NT2/D1 (cell line): ENCODE data around the gene PHF24.
"Not testable (repeated sequence)": the region's sequence is repeated elsewhere in the genome, so short reads cannot be mapped to it uniquely, and the experiment has no call there.

Experiments used
- DNase-seq: peaks from one replicate; pipeline ENCODE4 v3.0.0-alpha.2; 2011; ENCODE audit warnings: low read depth, low spot score
- H3K27me3 ChIP-seq: 2 replicates; pipeline ENCODE4 v1.6.0; 2011; ENCODE audit warnings: mild to moderate bottlenecking; ENCODE audit not compliant: insufficient read length, insufficient read depth
- H3K36me3 ChIP-seq: 2 replicates; pipeline ENCODE4 v1.6.1; 2011; ENCODE audit warnings: mild to moderate bottlenecking, low read length, mixed read lengths; ENCODE audit not compliant: insufficient read depth, insufficient read length
- H3K4me1 ChIP-seq: 2 replicates; pipeline ENCODE4 v1.5.1; 2011; ENCODE audit not compliant: insufficient read depth, insufficient read length
- H3K4me3 ChIP-seq: 2 replicates; pipeline ENCODE4 v1.5.1; 2011; ENCODE audit warnings: low read depth; ENCODE audit not compliant: insufficient read length
- H3K9ac ChIP-seq: 2 replicates; pipeline ENCODE4 v1.6.0; 2011; ENCODE audit warnings: low read depth; ENCODE audit not compliant: insufficient read length
- H3K9me3 ChIP-seq: 2 replicates; pipeline ENCODE4 v1.5.1; 2011; ENCODE audit warnings: mild to moderate bottlenecking, low read length; ENCODE audit not compliant: insufficient read depth
- SUZ12 ChIP-seq: IDR thresholded peaks from 2 replicates; pipeline ENCODE4 v1.6.1; 2011; ENCODE audit not compliant: insufficient read length, insufficient read depth; ENCODE audit errors: extremely low read depth
- YY1 ChIP-seq: IDR thresholded peaks from 2 replicates; pipeline ENCODE4 v1.6.1; 2011; ENCODE audit not compliant: insufficient read length, insufficient read depth
- ZNF274 ChIP-seq: IDR thresholded peaks from 2 replicates; pipeline ENCODE4 v1.6.1; 2011; ENCODE audit warnings: mild to moderate bottlenecking, low read depth, low read length

The PHF24 gene

GRCh38 chr9:35001285-35001677, 43.2 kb downstream of the PHF24 start:
- Histone ChIP-seq H3K27me3 (no peaks in the 10 kb centered on the region), H3K9ac (no peak overlapping the region), H3K36me3 (peaks cover 26% of the 10 kb centered on the region), H3K4me3 (no peak overlapping the region), H3K9me3 (no peaks in the 10 kb centered on the region), H3K4me1 (peaks cover 8% of the 10 kb centered on the region)
- DNase-seq: no peak
- TF ChIP-seq YY1 (no peak), SUZ12 (no peak), ZNF274 (no peak)

- Histone ChIP-seq H3K4me1 (peaks cover 8% of the 10 kb centered on the region), H3K9me3 (no peaks in the 10 kb centered on the region), H3K9ac (no peak overlapping the region), H3K4me3 (no peak overlapping the region), H3K27me3 (no peaks in the 10 kb centered on the region), H3K36me3 (peaks cover 19% of the 10 kb centered on the region)
- no peak for TF ChIP-seq SUZ12
- TF ChIP-seq ZNF274: no peak
- TF ChIP-seq YY1: no peak
- DNase-seq: no peak
These were observed 43.9 kb downstream of the PHF24 start for GRCh38 chr9:35001803-35002502.

DNA sequence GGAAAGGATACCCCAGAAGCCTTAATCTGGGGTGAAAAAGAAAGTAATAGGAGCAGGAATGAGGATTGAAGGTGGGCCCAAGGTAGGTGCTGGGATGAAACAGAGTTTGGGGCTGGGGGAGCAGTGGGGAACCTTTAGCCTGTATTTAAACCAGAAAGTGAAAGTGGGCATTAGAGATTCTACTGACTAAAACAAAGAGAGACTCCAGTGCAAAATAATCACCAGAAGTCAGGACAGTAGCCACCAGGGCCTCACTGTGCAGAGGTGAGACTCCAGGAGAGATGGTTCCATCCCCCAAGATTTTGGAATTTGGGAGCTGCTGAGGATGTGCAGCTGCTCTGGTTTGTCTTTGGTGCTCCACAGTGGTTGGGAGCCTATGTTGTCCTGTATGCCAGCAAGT, 44.5 kb downstream of the PHF24 start:
- Histone ChIP-seq H3K27me3 (no peaks in the 10 kb centered on the region), H3K9me3 (no peaks in the 10 kb centered on the region), H3K4me3 (no peak overlapping the region), H3K36me3 (peaks cover 12% of the 10 kb centered on the region), H3K9ac (no peak overlapping the region), H3K4me1 (peaks cover 4% of the 10 kb centered on the region)
- no peak for TF ChIP-seq YY1
- no peak for TF ChIP-seq ZNF274
- no peak for TF ChIP-seq SUZ12
- DNase-seq: no peak

DNA sequence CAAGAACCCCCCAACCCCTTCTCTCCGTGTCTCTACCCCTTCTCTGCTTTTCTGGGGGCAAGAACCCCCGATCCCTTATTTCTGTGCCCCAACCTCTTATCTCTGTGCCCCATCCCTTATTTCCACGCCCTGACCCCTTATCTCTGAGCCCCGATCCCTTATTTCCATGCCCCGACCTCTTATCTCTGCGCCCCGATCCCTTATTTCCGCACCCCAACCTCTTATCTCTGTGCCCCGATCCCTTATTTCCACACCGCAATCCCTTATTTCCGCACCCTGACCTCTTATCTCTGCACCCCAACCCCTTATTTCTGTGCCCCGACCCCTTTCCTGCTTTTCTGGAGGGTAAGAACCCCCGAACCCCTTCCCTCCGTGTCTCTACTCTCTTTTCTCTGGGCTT, 46.2 kb downstream of the PHF24 start:
- not testable (repeated sequence) for H3K36me3 ChIP-seq, H3K4me1 ChIP-seq, H3K9me3 ChIP-seq, H3K27me3 ChIP-seq, H3K9ac ChIP-seq, H3K4me3 ChIP-seq, DNase-seq

GRCh38 chr9:35010351-35010958, 52.4 kb downstream of the PHF24 start:
- H3K27me3 ChIP-seq: no peaks in the 10 kb centered on the region
- peaks cover 34% of the 10 kb centered on the region for H3K9me3 ChIP-seq
- no peak overlapping the region for H3K4me3 ChIP-seq
- H3K4me1 ChIP-seq: no peaks in the 10 kb centered on the region
- H3K36me3 ChIP-seq: no peaks in the 10 kb centered on the region
- H3K9ac ChIP-seq: no peak overlapping the region
- DNase-seq: no peak
- TF ChIP-seq SUZ12 (no peak), YY1 (no peak), ZNF274 (no peak)

DNA sequence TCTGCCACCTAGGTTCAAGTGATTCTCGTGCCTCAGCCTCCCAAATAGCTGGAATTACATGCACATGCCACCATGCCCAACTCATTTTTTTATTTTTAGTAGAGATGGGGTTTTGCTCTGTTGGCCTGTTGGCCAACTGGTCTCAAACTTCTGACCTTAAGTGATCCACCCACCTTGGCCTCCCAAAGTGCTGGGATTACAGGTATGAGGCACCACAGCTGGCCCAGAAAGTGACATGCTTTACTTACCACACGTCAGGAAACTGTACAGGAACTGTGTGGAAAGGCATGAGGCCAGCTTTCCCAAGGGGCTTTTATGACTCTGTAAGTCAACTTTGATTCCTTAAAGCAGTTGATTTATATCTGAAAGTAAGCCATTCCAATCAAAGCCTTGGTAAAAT, 56.4 kb downstream of the PHF24 start:
- Histone ChIP-seq H3K9ac (no peak overlapping the region), H3K27me3 (no peaks in the 10 kb centered on the region), H3K4me3 (no peak overlapping the region), H3K36me3 (no peaks in the 10 kb centered on the region), H3K9me3 (peaks cover 47% of the 10 kb centered on the region), H3K4me1 (no peaks in the 10 kb centered on the region)
- no peak for TF ChIP-seq YY1
- no peak for TF ChIP-seq SUZ12
- TF ChIP-seq ZNF274: no peak
- no peak for DNase-seq

GRCh38 chr9:35023443-35023842, 65.4 kb downstream of the PHF24 start:
- not testable (repeated sequence) for H3K4me1 ChIP-seq, H3K4me3 ChIP-seq, H3K9ac ChIP-seq, DNase-seq, H3K36me3 ChIP-seq, H3K27me3 ChIP-seq
- H3K9me3 ChIP-seq: peaks cover 18% of the 10 kb centered on the region

DNA sequence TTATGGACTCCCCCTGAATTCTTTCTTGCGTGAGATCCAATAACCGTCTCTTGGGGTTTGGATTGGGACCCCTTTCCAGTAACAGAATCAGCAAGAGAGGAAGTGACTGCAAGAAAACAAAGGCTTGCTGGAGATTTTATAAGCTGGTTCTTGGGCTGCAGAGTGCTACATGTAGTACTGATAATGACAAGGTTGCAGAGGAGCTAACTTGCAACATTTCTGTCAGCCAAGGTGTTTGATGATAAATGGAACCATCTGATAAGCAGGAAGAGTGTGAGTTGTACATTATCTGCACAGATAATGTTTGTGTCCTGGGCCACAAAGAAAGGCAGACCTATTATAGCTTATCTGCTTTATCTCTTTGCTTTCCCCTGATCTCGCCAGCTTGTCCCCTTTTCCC, 68.6 kb downstream of the PHF24 start:
- Histone ChIP-seq H3K36me3 (no peaks in the 10 kb centered on the region), H3K9ac (no peak overlapping the region), H3K4me1 (no peaks in the 10 kb centered on the region), H3K9me3 (peaks cover 27% of the 10 kb centered on the region; the same call in 1 of the 2 replicates), H3K27me3 (no peaks in the 10 kb centered on the region), H3K4me3 (no peak overlapping the region)
- no peak for DNase-seq
- TF ChIP-seq SUZ12 (no peak), YY1 (no peak), ZNF274 (no peak)
